Endothelial cell (in vitro differentiated cells): ENCODE data around the gene GARIN6. TPM values are rescaled to one million over a fixed set of nuclear protein-coding genes. Genes with fewer than 3 reads are reported as not detected.

ENCODE experiments used
- DNase-seq: peaks from one replicate; pipeline ENCODE4 v3.0.0; 2021; ENCODE audit warnings: low spot score
- H3K27ac Mint-ChIP-seq: one replicate; pipeline ENCODE4 v1.8.0; 2021; ENCODE audit warnings: mixed read lengths, inconsistent platforms; ENCODE audit not compliant: unreplicated experiment
- H3K27me3 Mint-ChIP-seq: one replicate; pipeline ENCODE4 v1.8.0; 2021; ENCODE audit warnings: mild to moderate bottlenecking, moderate library complexity, mixed read lengths, inconsistent platforms; ENCODE audit not compliant: unreplicated experiment
- H3K36me3 Mint-ChIP-seq: one replicate; pipeline ENCODE4 v1.8.0; 2021; ENCODE audit warnings: mild to moderate bottlenecking, low read depth, mixed read lengths, inconsistent platforms; ENCODE audit not compliant: unreplicated experiment
- H3K4me1 Mint-ChIP-seq: one replicate; pipeline ENCODE4 v1.8.0; 2021; ENCODE audit warnings: mild to moderate bottlenecking, mixed read lengths, inconsistent platforms; ENCODE audit not compliant: unreplicated experiment
- H3K4me3 Mint-ChIP-seq: one replicate; pipeline ENCODE4 v1.8.0; 2021; ENCODE audit warnings: mild to moderate bottlenecking, mixed read lengths, inconsistent platforms; ENCODE audit not compliant: unreplicated experiment
- H3K9me3 Mint-ChIP-seq: one replicate; pipeline ENCODE4 v1.8.0; 2021; ENCODE audit warnings: mixed read lengths, inconsistent platforms; ENCODE audit not compliant: unreplicated experiment
- CTCF ChIP-seq: fragments of 200-600 bp; sonication (generic); IDR thresholded peaks from one replicate; pipeline ENCODE4 v1.5.0; 2021; ENCODE audit warnings: antibody characterized with exemption; ENCODE audit not compliant: unreplicated experiment
- total RNA-seq: library from RNA; stranded (reverse); fragmentation: NEBNext Ultra II Directional; extraction: Animal tissue kit (Norgen Biotek cat#: 25700); gene quantifications from one replicate; pipeline ENCODE4 v1.2.1, GENCODE V29; 2021; ENCODE audit not compliant: unreplicated experiment

The GARIN6 gene
- total RNA-seq, 1 donor from 2014 or later, result not detected

GRCh38 chr12:99670635-99671034, 23.1 kb downstream of the GARIN6 start:
- Mint-ChIP-seq H3K9me3 (no peaks in the 10 kb centered on the region), H3K27ac (no peak overlapping the region), H3K4me3 (no peak overlapping the region), H3K4me1 (no peaks in the 10 kb centered on the region), H3K36me3 (no peaks in the 10 kb centered on the region), H3K27me3 (no peaks in the 10 kb centered on the region)
- no peak for DNase-seq
- no peak for TF ChIP-seq CTCF

DNA sequence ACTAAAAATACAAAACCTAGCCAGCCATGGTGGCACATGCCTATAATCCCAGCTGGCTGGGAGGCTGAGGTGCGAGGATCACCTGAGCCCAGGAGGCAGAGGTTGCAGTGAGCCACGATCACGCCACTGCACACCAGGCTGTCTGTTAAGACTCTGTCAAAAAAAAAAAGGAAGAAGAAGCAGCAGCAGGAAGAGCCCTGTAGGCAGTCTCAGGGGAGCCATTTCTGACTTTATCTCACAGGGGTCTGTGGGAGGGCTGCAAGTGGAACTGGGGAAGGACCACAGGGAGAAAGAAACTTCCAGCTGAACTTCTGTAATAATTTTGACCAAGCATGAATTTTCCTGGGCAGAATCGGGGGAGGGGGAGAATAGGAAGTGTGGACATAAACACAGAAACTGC, 32.7 kb downstream of the GARIN6 start:
- Mint-ChIP-seq H3K9me3 (no peaks in the 10 kb centered on the region), H3K4me1 (no peaks in the 10 kb centered on the region), H3K27me3 (no peaks in the 10 kb centered on the region), H3K36me3 (no peaks in the 10 kb centered on the region), H3K27ac (no peak overlapping the region), H3K4me3 (no peak overlapping the region)
- no peak for DNase-seq
- no peak for TF ChIP-seq CTCF

- no peak overlapping the region for H3K4me3 Mint-ChIP-seq
- DNase-seq, result no peak
- no peaks in the 10 kb centered on the region for H3K4me1 Mint-ChIP-seq
- H3K9me3 Mint-ChIP-seq, result no peaks in the 10 kb centered on the region
- no peaks in the 10 kb centered on the region for H3K27me3 Mint-ChIP-seq
- TF ChIP-seq CTCF, result no peak
- H3K36me3 Mint-ChIP-seq, result no peaks in the 10 kb centered on the region
- no peak overlapping the region for H3K27ac Mint-ChIP-seq
Observed at GRCh38 chr12:99686142-99686541, 38.6 kb downstream of the GARIN6 start.

DNA sequence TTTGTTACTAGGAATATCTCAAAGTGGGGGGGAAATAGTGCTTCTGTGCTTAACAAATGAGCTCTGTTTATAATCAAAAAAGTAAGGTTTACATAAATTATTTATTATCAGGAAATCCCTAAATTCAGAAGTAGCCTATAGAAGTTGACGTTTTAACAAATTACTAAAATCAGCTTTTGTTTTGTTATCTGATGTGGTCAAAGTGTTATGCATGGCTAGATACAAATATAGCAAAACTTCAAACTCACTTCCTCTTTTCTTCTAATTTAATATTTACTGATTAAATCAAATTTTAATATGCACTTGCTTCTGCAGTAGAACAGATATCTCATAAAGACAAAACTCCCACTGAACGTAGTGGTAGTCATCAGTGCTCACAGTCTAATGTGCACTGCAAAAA, 47.5 kb downstream of the GARIN6 start:
- Mint-ChIP-seq H3K27ac (no peak overlapping the region), H3K4me3 (no peak overlapping the region), H3K4me1 (no peaks in the 10 kb centered on the region), H3K9me3 (no peaks in the 10 kb centered on the region), H3K36me3 (no peaks in the 10 kb centered on the region), H3K27me3 (no peaks in the 10 kb centered on the region)
- no peak for DNase-seq
- no peak for TF ChIP-seq CTCF
